Parathyroid adenoma (tissue), 2 donors: ENCODE measurements around the gene IRF2BPL.

ENCODE experiments used
- H2AFZ ChIP-seq: fragments of 300-600 bp; sonication (generic); one replicate; pipeline ENCODE4 v1.7.0; 2017; ENCODE audit warnings: antibody characterized with exemption, mild to moderate bottlenecking
- H3K27ac ChIP-seq: fragments of 300-600 bp; sonication (generic); one replicate; pipeline ENCODE4 v1.7.0; 2017
- H3K27me3 ChIP-seq: fragments of 300-600 bp; sonication (generic); one replicate; pipeline ENCODE4 v1.7.0; 2017; ENCODE audit warnings: low read length; ENCODE audit not compliant: control insufficient read depth, insufficient read depth
- H3K36me3 ChIP-seq: fragments of 300-600 bp; sonication (generic); one replicate; pipeline ENCODE4 v1.7.0; 2017; ENCODE audit warnings: low read length; ENCODE audit not compliant: control insufficient read depth, insufficient read depth
- H3K4me1 ChIP-seq: fragments of 300-600 bp; sonication (generic); one replicate; pipeline ENCODE4 v1.7.0; 2017; ENCODE audit warnings: control low read depth
- H3K4me2 ChIP-seq: fragments of 300-600 bp; sonication (generic); one replicate; pipeline ENCODE4 v1.7.0; 2017; ENCODE audit warnings: low read length
- H3K4me3 ChIP-seq: fragments of 300-600 bp; sonication (generic); one replicate; pipeline ENCODE4 v1.7.0; 2017; ENCODE audit warnings: low read depth, low read length
- H3K79me2 ChIP-seq: fragments of 300-600 bp; sonication (generic); one replicate; pipeline ENCODE4 v1.7.0; 2017; ENCODE audit warnings: control low read depth
- H3K9ac ChIP-seq: fragments of 300-600 bp; sonication (generic); one replicate; pipeline ENCODE4 v1.7.0; 2017; ENCODE audit warnings: mild to moderate bottlenecking
- H3K9me3 ChIP-seq: fragments of 300-600 bp; sonication (generic); one replicate; pipeline ENCODE4 v1.7.0; 2017; ENCODE audit warnings: low read length; ENCODE audit not compliant: control insufficient read depth
- CTCF ChIP-seq: fragments of 300-600 bp; sonication (generic); IDR thresholded peaks from one replicate; pipeline ENCODE4 v1.7.0; 2017; ENCODE audit warnings: antibody characterized with exemption, mild to moderate bottlenecking
- donor health status: primary hyperparathyroidism.

Gene IRF2BPL

GRCh38 chr14:77036484-77037214 lies 8.1 kb upstream of the IRF2BPL start:
- Histone ChIP-seq H3K9me3 (no peaks in the 10 kb centered on the region), H3K9ac (no peak overlapping the region), H3K4me2 (no peak overlapping the region), H3K27ac (peak overlapping the region; percentile 25), H3K79me2 (no peaks in the 10 kb centered on the region), H3K36me3 (no peaks in the 10 kb centered on the region), H3K4me1 (peaks cover 52% of the 10 kb centered on the region), H3K27me3 (no peaks in the 10 kb centered on the region), H2AFZ (no peak overlapping the region), H3K4me3 (no peak overlapping the region)
- TF ChIP-seq CTCF = no peak

GRCh38 chr14:77035267-77035666 lies 6.8 kb upstream of the IRF2BPL start:
- TF ChIP-seq CTCF = no peak
- H3K4me3 ChIP-seq = no peak overlapping the region
- peaks cover 2% of the 10 kb centered on the region for H3K79me2 ChIP-seq
- H3K27me3 ChIP-seq = no peaks in the 10 kb centered on the region
- H3K9me3 ChIP-seq = no peaks in the 10 kb centered on the region
- no peak overlapping the region for H2AFZ ChIP-seq
- H3K4me1 ChIP-seq = peaks cover 45% of the 10 kb centered on the region
- no peak overlapping the region for H3K27ac ChIP-seq
- H3K36me3 ChIP-seq = no peaks in the 10 kb centered on the region
- no peak overlapping the region for H3K9ac ChIP-seq
- H3K4me2 ChIP-seq = no peak overlapping the region

GRCh38 chr14:77033622-77034589 lies 5.4 kb upstream of the IRF2BPL start:
- Histone ChIP-seq H3K9me3 (no peaks in the 10 kb centered on the region), H3K79me2 (peaks cover 6% of the 10 kb centered on the region), H3K9ac (peak overlapping the region; percentile 68), H3K27me3 (no peaks in the 10 kb centered on the region), H3K4me2 (peak overlapping the region; percentile 96), H3K36me3 (no peaks in the 10 kb centered on the region), H2AFZ (peak overlapping the region; percentile 53), H3K27ac (peak overlapping the region; percentile 95), H3K4me3 (peak overlapping the region; percentile 70), H3K4me1 (peaks cover 36% of the 10 kb centered on the region)
- no peak for TF ChIP-seq CTCF

- no peaks in the 10 kb centered on the region for H3K9me3 ChIP-seq
- H3K4me1 ChIP-seq = peaks cover 28% of the 10 kb centered on the region
- H3K9ac ChIP-seq = peak overlapping the region; percentile 15
- TF ChIP-seq CTCF = no peak
- H2AFZ ChIP-seq = peak overlapping the region; percentile 53
- no peaks in the 10 kb centered on the region for H3K36me3 ChIP-seq
- H3K4me2 ChIP-seq = peak overlapping the region; percentile 96
- no peaks in the 10 kb centered on the region for H3K27me3 ChIP-seq
- peaks cover 8% of the 10 kb centered on the region for H3K79me2 ChIP-seq
- peak overlapping the region; percentile 95 for H3K27ac ChIP-seq
- H3K4me3 ChIP-seq = peak overlapping the region; percentile 70
Observed at GRCh38 chr14:77032844-77033621, 4.5 kb upstream of the IRF2BPL start.
